ENCODE measurements around the gene SACS. TPM values are rescaled to one million over a fixed set of nuclear protein-coding genes. Genes with fewer than 3 reads are reported as not detected.
A peak's percentile ranks its signal among the peaks of the same experiment; 100 is the strongest.
"Not testable (repeated sequence)": the region's sequence is repeated elsewhere in the genome, so short reads cannot be mapped to it uniquely, and the experiment has no call there.

Gene SACS
- total RNA-seq, 2 donors from 2014 or later = 12.1 to 23.3 TPM

DNA sequence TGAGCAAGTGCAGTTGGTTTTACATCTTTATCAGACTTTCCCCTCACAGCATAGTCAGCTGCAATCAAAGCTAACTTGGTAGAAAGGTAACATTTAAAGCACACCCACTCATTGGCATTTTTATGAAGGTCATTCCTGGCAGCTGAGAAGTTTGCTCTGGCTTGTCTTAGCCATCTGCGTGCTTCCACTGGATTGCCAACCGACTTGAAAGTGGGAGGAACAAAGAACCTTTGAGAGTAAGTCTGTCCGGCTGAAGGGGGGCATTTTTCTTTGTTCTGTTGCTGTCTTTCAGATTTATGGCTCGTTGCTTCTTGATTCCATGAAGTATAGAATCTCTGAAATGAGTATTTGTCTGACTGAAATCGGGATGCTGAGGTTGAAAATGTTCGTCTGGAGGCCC, 103.1 kb downstream of the SACS start:
- intact Hi-C loops (cut with DNase I) = no loop called here
- DNase-seq = no peak
- ATAC-seq = no peak

DNA sequence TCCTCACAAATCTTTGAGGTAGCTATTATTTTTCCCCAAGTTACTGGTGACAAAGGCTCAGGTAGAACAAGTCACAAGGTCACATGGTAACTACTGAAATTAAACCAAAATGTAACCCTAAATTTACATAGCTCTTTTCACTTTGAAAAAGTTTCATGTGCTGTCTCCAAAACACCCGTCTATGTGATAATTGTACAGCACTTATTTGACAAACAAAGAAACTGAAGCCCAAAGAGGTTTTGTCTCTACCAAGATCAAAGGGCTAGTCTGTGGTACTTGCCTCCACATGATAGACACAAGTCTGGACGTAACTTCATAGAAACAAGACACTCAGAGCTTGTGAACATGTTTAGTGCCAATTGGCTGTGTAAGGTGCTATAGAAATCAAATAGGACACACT, 108.3 kb downstream of the SACS start:
- ATAC-seq (no peak), DNase-seq (no peak)
- intact Hi-C loops (cut with DNase I) = no loop called here

DNA sequence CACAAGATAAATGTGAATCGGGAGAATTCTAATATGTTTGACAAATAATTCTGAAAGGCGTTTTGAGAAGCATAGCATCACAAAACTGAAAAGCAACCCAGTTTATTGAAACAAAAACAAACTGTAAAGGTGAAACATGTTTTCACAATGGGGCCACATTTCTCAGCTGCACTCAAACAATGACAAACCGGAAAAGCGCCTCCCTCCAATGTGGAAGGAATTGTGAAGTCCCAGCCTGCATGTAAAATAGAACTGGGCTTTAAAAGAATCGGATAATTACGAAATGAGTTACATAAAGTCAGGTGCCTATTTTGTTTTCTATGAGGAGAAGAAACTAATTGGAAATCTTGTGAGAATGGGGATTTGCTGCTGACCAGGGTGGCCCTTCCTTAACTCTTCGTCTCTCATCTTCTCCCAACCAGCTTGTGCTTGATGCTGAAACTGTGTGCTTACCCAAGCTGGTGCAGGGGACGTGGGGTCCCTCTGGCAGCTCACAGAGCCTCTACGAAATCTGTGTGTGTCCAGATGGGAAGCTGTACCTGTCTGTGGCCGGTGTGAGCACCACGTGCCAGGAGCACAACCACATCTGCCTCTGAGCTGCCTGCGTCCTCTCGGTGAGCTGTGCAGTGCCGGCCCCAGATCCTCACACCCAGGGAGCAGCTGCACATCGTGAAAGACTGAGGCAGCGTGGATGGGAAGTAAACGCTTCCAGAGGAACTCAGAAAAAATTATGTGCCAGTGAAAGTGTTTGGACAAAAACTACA, 109.4 kb downstream of the SACS start:
- DNase-seq = no peak
- intact Hi-C loops (cut with DNase I) = no loop called here

DNA sequence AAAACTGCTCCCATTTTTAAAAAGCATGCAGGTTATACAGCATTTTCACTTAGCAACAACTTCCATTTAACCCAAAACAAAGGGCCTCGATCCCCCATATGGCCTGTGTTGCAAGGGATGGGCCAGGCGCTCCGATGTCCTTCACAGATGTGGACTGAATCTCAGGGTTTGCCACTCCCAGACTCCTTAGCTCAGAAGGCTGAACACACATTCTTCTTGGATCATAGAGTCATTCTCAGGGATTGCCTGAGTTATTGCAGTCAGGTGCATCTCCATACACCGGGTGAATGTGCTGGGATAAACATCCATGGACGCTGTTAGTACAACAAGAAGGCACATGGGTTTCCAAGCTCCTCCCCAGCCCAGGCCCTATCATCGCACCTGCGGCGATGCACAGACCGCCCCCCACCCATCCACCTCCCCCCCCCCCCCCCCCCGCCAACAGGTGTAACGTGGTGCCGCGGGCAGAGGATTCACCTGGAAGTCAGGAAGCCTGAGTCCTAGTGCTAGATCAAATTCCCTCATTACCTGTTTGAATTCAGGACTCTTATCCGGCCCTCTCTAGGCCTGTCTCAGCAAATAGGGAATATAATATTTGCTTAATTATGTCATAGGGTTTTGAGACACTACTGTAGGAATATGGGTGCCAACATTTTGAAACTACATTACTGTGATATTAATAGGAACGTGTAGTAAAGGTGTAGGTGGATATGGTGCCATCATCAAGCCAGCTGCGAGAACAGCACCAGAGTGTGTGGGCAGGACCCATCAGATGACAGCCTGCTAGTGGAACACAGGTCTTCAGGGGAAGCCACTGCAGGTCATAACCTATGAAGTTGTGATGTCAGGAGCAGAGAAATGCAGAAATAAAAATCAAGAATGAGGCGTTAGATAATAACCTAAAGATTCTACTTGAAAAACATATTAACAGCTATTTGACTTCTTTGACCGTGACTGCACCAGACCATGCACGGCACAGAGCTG, 110.9 kb downstream of the SACS start:
- DNase-seq (no peak), ATAC-seq (no peak)
- intact Hi-C loops (cut with DNase I) = no loop called here

More for the DNA sequence above, 109.4 kb downstream of the SACS start:
- no peak for ATAC-seq

DNA sequence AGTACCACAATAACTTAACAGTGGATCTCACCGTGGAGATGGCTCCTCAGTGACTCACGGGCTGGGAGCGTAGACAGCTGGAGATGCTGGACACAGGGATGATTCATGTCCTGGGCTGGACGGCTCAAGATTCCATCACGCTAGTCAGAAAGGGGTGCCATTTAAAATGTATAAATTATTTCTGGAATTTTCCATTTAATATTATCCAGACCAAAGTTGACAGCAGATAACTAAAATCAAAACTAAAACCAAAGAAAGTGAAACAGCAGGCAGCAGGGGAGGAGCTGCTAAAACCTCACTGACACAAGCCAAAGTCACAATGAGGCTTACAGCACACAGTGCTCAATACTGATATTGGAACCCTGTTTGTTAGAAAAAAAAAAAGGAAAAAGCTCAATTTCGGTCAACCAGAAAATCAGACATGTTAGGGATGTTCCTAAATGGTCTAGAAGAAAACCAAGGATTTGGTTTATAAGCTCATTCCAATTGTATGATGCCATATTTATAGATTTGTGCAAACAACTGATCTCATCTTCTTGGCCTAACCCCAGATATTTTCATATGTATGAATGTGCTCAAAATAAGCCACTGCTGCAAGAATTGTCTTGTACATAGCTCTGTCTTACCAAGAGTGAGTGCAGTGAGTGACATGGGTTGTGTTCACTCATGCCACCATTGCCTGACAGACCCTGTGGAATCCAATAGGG, 111.8 kb downstream of the SACS start:
- intact Hi-C loops (cut with DNase I) = no loop called here
- peak; percentile 73 for DNase-seq
- peak; percentile 55 to 97 for ATAC-seq

DNA sequence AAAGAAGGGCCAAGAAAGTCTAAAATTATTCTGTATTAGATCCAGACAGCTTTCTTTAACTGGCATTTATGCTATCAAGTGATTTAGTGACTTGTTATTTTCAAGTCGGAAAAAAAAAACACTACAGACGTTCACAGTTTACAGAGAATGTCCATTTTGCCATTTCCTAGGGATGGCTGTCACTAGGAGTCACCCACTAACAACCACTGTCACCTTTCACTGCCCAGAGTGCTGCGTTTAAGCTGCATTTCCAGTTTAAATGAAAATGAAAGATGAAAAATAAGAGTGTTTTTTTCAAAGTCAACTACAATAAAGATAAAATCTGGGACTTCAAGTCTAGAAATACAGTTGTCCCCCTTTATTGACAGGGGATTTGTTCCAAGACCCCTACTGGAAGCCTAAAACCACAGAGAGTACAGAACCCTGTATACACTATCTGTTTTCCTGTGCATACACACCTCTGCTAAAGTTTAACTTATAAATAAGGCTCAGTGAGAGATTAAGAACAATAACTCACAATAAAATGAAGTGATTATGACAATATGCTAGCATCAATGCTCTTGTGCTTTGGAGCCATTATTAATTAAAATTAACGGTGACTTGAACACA, 112.5 kb downstream of the SACS start:
- intact Hi-C loops (cut with DNase I) = no loop called here
- ATAC-seq (peak in 1 of 2 donors; percentile 9), DNase-seq (no peak)

DNA sequence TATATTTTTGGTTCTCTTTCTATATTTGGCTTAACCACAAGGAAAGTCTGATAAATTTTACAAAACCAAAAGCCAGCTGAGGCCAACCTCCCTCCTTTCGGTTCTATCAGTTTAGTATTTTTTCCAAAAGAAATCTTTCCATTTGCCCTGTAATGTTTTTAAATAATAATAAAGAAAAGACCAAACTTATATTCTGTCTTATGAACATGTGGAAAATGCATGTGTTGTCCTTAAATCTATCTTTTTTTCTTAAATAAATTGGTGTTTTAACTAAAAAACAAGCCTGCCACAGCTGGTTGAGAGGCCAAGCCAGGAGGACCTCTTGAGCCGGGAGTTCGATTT, 113.6 kb downstream of the SACS start:
- intact Hi-C loops (cut with DNase I) = loop anchor here in 1 of 2 donors (10.0 kb wide), 1 partner anchor 515 kb away; no protein-coding TSS in a partner anchor
- DNase-seq (no peak), ATAC-seq (no peak)

DNA sequence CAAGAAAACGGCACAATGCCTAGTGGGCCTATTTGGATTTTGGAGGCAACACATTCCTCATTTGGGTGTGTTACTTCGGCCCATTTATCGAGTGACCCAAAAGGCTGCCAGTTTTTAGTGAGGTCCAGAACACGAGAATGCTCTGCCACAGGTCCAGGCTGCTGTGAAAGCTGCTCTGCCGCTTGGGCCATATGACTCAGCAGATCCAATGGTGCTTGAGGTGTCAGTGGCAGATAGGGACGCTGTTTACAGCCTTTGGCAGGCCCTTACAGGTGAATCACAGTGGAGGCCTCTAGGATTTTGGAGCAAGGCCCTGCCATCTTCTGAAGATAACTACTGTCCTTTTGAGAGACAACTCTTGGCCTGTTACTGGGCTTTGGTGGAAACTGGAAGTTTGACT, 118.7 kb downstream of the SACS start:
- not testable (repeated sequence) for DNase-seq, ATAC-seq
- intact Hi-C loops (cut with DNase I) = loop anchor here in 1 of 2 donors (10.0 kb wide), 1 partner anchor 510 kb away; no protein-coding TSS in a partner anchor

DNA sequence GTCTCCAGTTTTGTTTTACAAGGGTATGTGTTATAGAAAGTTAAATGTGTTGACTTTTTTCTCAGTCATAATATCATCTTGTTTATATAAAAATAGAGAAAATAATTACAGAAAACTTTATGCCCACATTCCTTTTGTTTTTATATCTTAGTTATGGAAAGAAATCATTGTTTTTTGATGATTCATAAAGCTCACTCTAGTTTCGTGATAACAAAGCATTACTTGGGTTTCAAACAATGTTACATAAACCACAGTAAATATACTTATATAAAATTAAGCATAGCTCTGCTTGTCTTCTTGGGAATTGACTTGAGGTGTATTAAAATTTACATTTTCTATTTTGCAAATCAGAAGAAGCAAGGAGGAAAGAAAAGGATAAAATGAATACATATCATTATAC, 140.9 kb downstream of the SACS start:
- no peak for ATAC-seq
- intact Hi-C loops (cut with DNase I) = no loop called here

DNA sequence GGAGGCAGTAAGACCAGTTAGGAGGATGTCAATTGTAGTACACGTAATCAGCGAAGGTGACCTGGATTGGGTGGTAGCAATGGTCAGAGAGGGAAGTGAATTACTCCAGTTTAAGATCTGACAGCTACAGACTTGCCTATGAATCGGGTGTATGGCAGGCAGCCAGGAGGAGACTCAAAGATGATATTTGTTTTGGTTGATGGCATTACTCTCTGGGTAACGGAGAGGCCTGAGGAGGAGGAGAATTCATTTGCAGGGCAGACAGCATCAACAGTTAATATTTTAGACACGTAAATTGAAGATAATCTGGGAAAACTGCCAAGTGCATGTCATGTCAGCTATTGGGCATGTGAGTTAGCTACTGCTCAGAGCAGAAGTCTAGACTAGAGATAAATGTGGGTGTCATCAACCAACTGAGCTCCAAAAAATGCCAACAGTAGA, 143.6 kb downstream of the SACS start:
- intact Hi-C loops (cut with DNase I) = no loop called here
- ATAC-seq (peak; percentile 89 to 91), DNase-seq (peak; percentile 59)

More for the DNA sequence above, 140.9 kb downstream of the SACS start:
- no peak for DNase-seq

DNA sequence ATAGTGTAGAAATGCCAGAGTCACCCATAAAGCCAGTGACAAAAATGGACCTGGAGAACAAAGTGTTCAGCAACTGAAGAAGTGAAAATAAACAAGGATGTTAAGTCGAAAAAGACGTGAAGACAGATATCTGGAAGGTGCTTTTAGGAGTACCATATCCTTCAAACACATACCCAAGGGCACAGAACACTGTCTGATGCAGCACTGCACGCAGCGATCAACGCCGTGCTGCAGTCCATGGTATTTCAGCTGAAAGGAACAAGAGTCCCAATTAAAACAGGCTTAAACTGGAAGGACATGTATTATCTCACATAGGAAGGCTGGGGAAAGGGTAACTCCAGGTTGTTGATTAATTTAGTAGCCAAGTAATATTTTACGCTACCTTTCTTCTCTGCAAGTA, 144.5 kb downstream of the SACS start:
- ATAC-seq (peak; percentile 68 to 69), DNase-seq (no peak)
- intact Hi-C loops (cut with DNase I) = no loop called here

DNA sequence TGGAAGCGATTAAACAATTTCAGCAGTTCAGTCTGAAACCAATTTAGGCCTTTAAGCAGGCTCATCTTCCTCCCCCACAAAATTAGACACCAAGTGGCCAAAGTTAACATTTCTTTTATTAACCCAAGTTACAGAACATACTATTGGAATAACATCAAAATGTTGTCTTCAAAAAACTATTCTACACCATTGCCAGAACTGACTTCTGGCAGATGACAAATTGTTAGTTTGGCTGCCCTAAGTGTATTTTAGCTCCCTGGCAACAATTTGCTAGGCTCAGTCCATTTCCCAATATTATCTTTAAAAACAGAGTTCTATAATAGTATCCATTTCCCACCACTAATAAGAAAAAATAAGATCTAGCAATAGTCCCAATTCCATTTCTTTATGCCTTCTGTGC, 144.9 kb downstream of the SACS start:
- DNase-seq (no peak), ATAC-seq (peak; percentile 11 to 42)
- intact Hi-C loops (cut with DNase I) = no loop called here

DNA sequence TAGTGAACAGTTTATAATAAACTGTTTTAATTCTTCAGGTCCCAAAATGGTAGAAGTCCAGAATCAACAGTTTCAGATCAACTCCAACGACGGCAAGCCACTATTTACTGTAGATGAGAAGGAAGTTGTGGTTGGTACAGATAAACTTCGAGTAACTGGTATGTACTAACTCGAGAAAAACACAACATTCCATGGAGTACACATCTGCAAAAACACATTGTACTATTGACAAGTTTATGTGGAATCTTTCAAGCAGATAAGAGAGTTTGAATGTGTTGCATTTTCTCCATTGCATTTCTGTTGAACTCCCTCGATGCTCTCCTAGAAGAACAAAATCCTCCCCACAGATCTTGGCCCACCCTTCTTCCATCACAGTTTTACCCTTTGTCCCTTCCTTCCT, 154.2 kb downstream of the SACS start:
- ATAC-seq (no peak), DNase-seq (no peak)
- intact Hi-C loops (cut with DNase I) = no loop called here

Other genes starting within 250 kb of the SACS start
- gene TNFRSF19, start 136.7 kb upstream of the SACS start, total RNA-seq = 10 to 100 TPM; 35.6 to 45.7 TPM